Naive thymus-derived CD8-positive, alpha-beta T cell (primary cell): ENCODE measurements around the gene KIF1A. TPM values are rescaled to one million over a fixed set of nuclear protein-coding genes. Genes with fewer than 3 reads are reported as not detected.

Source experiments
- ATAC-seq, 2 donors: fragments of 150-1000 bp; cut with Tn5 transposase in 1 of 2; sonication (Bioruptor Pico), chemical (Tn5 transposase) in 1 of 2; 1 replicate in 1 of 2; 2 replicates in 1 of 2; pipeline ENCODE4 v1.10.0; 2021; ENCODE audit warnings: mild to moderate bottlenecking in 2 of 2, moderate library complexity in 2 of 2
- POLR2A ChIA-PET: fragments of 350-600 bp; sonication (Branson Sonifier 250); formaldehyde crosslinking; loops from one replicate; lab custom pipeline; 2021; ENCODE audit warnings: antibody characterized with exemption; lab: Charles Lee
- DNase-seq, 10 donors: peaks; one replicate each; pipeline versions ENCODE4 v3.0.0 to v3.0.0-alpha.2; 2020 to 2022
- H3K27ac Mint-ChIP-seq, 10 donors: one replicate each; pipeline ENCODE4 v1.8.0; 2020 to 2022; ENCODE audit warnings: mild to moderate bottlenecking in 10 of 10, mixed read lengths in 10 of 10, moderate library complexity in 4 of 10, inconsistent platforms in 1 of 10
- H3K27me3 Mint-ChIP-seq, 5 donors: one replicate each; pipeline ENCODE4 v1.8.0; 2021 to 2022; ENCODE audit warnings: mixed read lengths in 5 of 5
- H3K36me3 Mint-ChIP-seq, 3 donors: one replicate each; pipeline ENCODE4 v1.8.0; 2020 to 2022; ENCODE audit warnings: mixed read lengths in 3 of 3, mild to moderate bottlenecking in 2 of 3, inconsistent platforms in 1 of 3
- H3K4me1 Mint-ChIP-seq, 4 donors: one replicate each; pipeline ENCODE4 v1.8.0; 2021 to 2022; ENCODE audit warnings: mixed read lengths in 4 of 4
- H3K4me3 Mint-ChIP-seq, 10 donors: one replicate each; pipeline ENCODE4 v1.8.0; 2020 to 2022; ENCODE audit warnings: mild to moderate bottlenecking in 10 of 10, mixed read lengths in 10 of 10, moderate library complexity in 6 of 10, inconsistent platforms in 1 of 10
- H3K9me3 Mint-ChIP-seq, 9 donors: one replicate each; pipeline ENCODE4 v1.8.0; 2020 to 2022; ENCODE audit warnings: mixed read lengths in 9 of 9, mild to moderate bottlenecking in 3 of 9, inconsistent platforms in 1 of 9, moderate library complexity in 1 of 9
- polyA plus RNA-seq, 3 donors: library from polyadenylated mRNA; unstranded; fragments of 300-500 nt; fragmentation: Illumina TruSeq; gene quantifications; one replicate each; pipeline ENCODE4 v1.2.3, GENCODE V29; 2021
- total RNA-seq, 8 experiments: library from RNA in 2 of 8; stranded (reverse) in 2 of 8; gene quantifications; one replicate each; pipeline ENCODE4 v1.2.3 and lab custom pipeline; 2021 to 2026

Gene KIF1A
- total and polyA plus RNA-seq, 5 experiments from 2014 or later: 0.10 TPM; not detected in 4

GRCh38 chr2:240774856-240775255, 45.2 kb downstream of the KIF1A start:
- H3K27ac Mint-ChIP-seq: peak overlapping the region in 2 of 10 donors; percentile 34 to 55
- DNase-seq (no peak), ATAC-seq (no peak)
- no peaks in the 10 kb centered on the region for H3K9me3 Mint-ChIP-seq
- POLR2A ChIA-PET: no interaction called here
- no peak overlapping the region for H3K4me3 Mint-ChIP-seq
- H3K27me3 Mint-ChIP-seq: peaks cover 0 to 1% (median 0%) of the 10 kb centered on the region in 5 donors
- H3K4me1 Mint-ChIP-seq: no peaks in the 10 kb centered on the region
- H3K36me3 Mint-ChIP-seq: no peaks in the 10 kb centered on the region

- ATAC-seq (no peak), DNase-seq (no peak)
- no peak overlapping the region for H3K27ac Mint-ChIP-seq
- no peaks in the 10 kb centered on the region for H3K36me3 Mint-ChIP-seq
- H3K4me1 Mint-ChIP-seq: no peaks in the 10 kb centered on the region
- no peaks in the 10 kb centered on the region for H3K27me3 Mint-ChIP-seq
- H3K9me3 Mint-ChIP-seq: no peaks in the 10 kb centered on the region
- H3K4me3 Mint-ChIP-seq: no peak overlapping the region
- POLR2A ChIA-PET: interaction anchor here (1.2 kb wide), 1 partner anchor 200 kb away, joined by 3 read pairs; no protein-coding TSS in a partner anchor
Observed at GRCh38 chr2:240769096-240769495, 50.9 kb downstream of the KIF1A start.

DNA sequence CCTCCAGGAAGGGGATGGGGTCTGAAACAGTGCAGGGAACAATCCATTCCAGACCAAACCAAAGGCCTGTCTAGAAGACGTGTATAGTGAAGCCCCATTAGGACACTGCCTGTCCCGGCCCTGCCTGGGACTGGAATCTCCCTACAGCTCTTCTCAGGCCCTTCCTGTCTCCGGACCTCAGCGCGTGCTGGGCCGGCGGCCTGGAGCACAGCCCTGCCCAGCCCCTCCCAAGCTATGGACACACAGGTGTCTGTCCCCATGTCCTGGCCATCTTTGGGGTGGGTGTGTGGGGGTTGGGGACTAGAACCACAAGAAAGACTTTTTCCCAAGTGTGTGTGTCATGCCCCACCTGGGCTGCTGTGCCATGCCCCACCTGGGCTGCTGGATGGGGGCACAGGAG, 51.8 kb downstream of the KIF1A start:
- Mint-ChIP-seq H3K4me3 (no peak overlapping the region), H3K27ac (no peak overlapping the region), H3K9me3 (no peaks in the 10 kb centered on the region), H3K4me1 (no peaks in the 10 kb centered on the region), H3K27me3 (no peaks in the 10 kb centered on the region), H3K36me3 (no peaks in the 10 kb centered on the region)
- DNase-seq (no peak), ATAC-seq (no peak)
- POLR2A ChIA-PET: interaction anchor here (1.2 kb wide), 1 partner anchor 199 kb away, joined by 3 read pairs; no protein-coding TSS in a partner anchor

- Mint-ChIP-seq H3K27ac (no peak overlapping the region), H3K4me1 (no peaks in the 10 kb centered on the region), H3K9me3 (no peaks in the 10 kb centered on the region), H3K27me3 (no peaks in the 10 kb centered on the region), H3K4me3 (no peak overlapping the region), H3K36me3 (no peaks in the 10 kb centered on the region)
- DNase-seq: no peak
- ATAC-seq: no peak
- POLR2A ChIA-PET: no interaction called here
Observed at GRCh38 chr2:240767341-240767740, 52.7 kb downstream of the KIF1A start.

GRCh38 chr2:240766072-240766471, 53.9 kb downstream of the KIF1A start:
- no peak for ATAC-seq
- DNase-seq: no peak
- POLR2A ChIA-PET: no interaction called here
- H3K4me3 Mint-ChIP-seq: no peak overlapping the region
- H3K9me3 Mint-ChIP-seq: no peaks in the 10 kb centered on the region
- H3K4me1 Mint-ChIP-seq: no peaks in the 10 kb centered on the region
- no peaks in the 10 kb centered on the region for H3K36me3 Mint-ChIP-seq
- no peaks in the 10 kb centered on the region for H3K27me3 Mint-ChIP-seq
- H3K27ac Mint-ChIP-seq: peak overlapping the region in 1 of 10 donors; percentile 47

DNA sequence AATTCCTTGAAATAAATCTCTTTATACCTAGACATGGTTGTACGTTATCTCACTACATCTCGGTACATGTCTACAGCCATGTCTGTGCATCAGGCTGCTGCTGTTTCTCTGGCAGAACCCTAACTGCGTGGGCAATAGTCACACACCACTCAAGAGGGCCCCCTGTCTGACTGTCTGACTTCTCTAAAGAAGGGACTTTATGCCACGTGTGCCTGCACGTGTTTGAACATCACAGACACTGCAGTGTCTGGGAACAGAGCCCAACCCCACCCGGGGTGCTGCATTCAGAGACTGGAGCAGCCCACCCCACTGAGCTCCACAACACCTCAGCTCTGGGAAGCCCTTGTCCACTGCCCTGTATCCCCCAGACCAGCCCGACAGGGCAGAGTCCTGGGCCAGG, 55.0 kb downstream of the KIF1A start:
- Mint-ChIP-seq H3K4me3 (no peak overlapping the region), H3K27me3 (no peaks in the 10 kb centered on the region), H3K36me3 (no peaks in the 10 kb centered on the region), H3K27ac (no peak overlapping the region), H3K4me1 (no peaks in the 10 kb centered on the region), H3K9me3 (no peaks in the 10 kb centered on the region)
- DNase-seq (no peak), ATAC-seq (no peak)
- POLR2A ChIA-PET: interaction anchor here (0.6 kb wide), 1 partner anchor 43 kb away, joined by 3 read pairs; no protein-coding TSS in a partner anchor

- Mint-ChIP-seq H3K9me3 (no peaks in the 10 kb centered on the region), H3K4me3 (no peak overlapping the region), H3K4me1 (no peaks in the 10 kb centered on the region), H3K36me3 (no peaks in the 10 kb centered on the region), H3K27ac (no peak overlapping the region), H3K27me3 (no peaks in the 10 kb centered on the region)
- ATAC-seq (no peak), DNase-seq (no peak)
- POLR2A ChIA-PET: interaction anchor here (0.6 kb wide), 1 partner anchor 42 kb away, joined by 3 read pairs; no protein-coding TSS in a partner anchor
Observed at GRCh38 chr2:240764605-240765004, 55.4 kb downstream of the KIF1A start.

DNA sequence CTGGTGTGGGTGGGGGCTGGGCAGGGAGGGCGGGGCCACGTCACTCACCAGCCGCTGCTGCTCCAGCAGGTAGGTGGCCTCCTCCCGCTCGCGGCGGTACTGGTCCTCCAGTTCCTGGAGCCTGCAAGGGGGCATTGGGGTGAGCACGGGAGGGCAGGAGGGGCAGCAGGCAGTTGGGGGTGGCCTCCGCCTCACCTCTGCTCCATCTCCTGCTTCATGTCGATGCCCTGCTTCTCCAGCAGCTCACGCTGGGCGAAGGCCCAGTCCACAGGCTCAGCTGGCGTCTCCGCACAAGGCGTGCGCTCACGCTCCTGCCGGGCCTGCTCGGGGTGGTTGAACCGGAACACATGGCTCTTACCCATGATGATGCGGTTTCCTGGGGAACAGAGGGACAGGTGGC, 57.0 kb downstream of the KIF1A start:
- Mint-ChIP-seq H3K36me3 (no peaks in the 10 kb centered on the region), H3K27me3 (no peaks in the 10 kb centered on the region), H3K4me1 (peaks cover 0 to 1% (median 0%) of the 10 kb centered on the region in 4 donors), H3K9me3 (no peaks in the 10 kb centered on the region), H3K4me3 (no peak overlapping the region), H3K27ac (no peak overlapping the region)
- DNase-seq (no peak), ATAC-seq (no peak)
- POLR2A ChIA-PET: no interaction called here

DNA sequence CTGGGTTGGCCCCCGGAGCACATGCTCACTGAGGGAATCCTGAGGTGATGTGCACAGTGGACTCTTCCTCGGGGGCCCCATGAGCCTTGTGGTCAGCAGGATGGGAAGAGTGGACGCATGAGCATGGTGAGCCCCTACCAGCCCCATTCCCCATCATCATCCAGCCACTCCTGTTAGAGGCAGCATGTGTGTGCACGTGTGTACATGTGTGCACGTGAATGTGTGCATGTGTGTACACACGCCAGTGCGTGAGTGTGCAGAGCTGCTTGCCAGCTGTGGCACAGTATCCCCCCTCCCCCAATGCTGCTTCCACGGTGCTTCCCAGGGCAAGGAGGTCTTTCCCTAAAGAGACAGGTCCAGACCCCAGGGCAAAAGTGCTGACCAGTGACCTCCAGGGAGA, 57.8 kb downstream of the KIF1A start:
- no peak overlapping the region for H3K4me3 Mint-ChIP-seq
- DNase-seq (no peak), ATAC-seq (no peak)
- H3K4me1 Mint-ChIP-seq: peaks cover 0 to 1% (median 0%) of the 10 kb centered on the region in 4 donors
- H3K27ac Mint-ChIP-seq: no peak overlapping the region
- H3K27me3 Mint-ChIP-seq: no peaks in the 10 kb centered on the region
- POLR2A ChIA-PET: no interaction called here
- H3K9me3 Mint-ChIP-seq: no peaks in the 10 kb centered on the region
- no peaks in the 10 kb centered on the region for H3K36me3 Mint-ChIP-seq

GRCh38 chr2:240760576-240761246, 59.3 kb downstream of the KIF1A start:
- Mint-ChIP-seq H3K4me1 (peaks cover 0 to 1% (median 0%) of the 10 kb centered on the region in 4 donors), H3K27me3 (no peaks in the 10 kb centered on the region), H3K9me3 (no peaks in the 10 kb centered on the region), H3K4me3 (no peak overlapping the region), H3K27ac (no peak overlapping the region), H3K36me3 (no peaks in the 10 kb centered on the region)
- POLR2A ChIA-PET: no interaction called here
- DNase-seq: no peak
- no peak for ATAC-seq

DNA sequence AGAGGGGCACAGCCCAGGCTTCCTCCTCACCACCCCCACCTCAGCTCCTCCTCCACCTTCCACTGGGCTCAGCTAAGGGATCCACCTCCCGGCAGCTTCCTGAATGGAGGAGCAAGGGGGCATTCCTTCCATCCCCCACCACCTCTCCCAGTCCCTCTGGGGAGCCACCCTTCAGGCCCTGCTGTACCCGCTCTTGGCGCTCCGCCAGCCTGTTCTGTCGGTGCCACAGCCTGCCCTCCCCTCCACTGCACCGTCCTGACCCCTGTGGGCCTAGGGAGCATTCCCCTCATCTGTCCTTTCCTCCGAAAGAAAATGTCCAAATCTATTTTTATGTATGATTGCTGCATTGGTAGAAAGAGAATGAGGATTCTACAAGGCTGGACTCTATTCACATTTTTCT, 59.9 kb downstream of the KIF1A start:
- no peak overlapping the region for H3K27ac Mint-ChIP-seq
- POLR2A ChIA-PET: no interaction called here
- no peak for ATAC-seq
- H3K4me1 Mint-ChIP-seq: peaks cover 0 to 1% (median 0%) of the 10 kb centered on the region in 4 donors
- H3K27me3 Mint-ChIP-seq: no peaks in the 10 kb centered on the region
- no peak for DNase-seq
- no peaks in the 10 kb centered on the region for H3K36me3 Mint-ChIP-seq
- H3K9me3 Mint-ChIP-seq: no peaks in the 10 kb centered on the region
- H3K4me3 Mint-ChIP-seq: no peak overlapping the region

- H3K36me3 Mint-ChIP-seq: no peaks in the 10 kb centered on the region
- H3K9me3 Mint-ChIP-seq: no peaks in the 10 kb centered on the region
- peak overlapping the region in 2 of 10 donors; percentile 15 to 46 for H3K27ac Mint-ChIP-seq
- POLR2A ChIA-PET: interaction anchor here (0.8 kb wide), 1 partner anchor 55 kb away, joined by 3 read pairs; no protein-coding TSS in a partner anchor
- no peak overlapping the region for H3K4me3 Mint-ChIP-seq
- peaks cover 0 to 1% (median 0%) of the 10 kb centered on the region in 4 donors for H3K4me1 Mint-ChIP-seq
- no peak for DNase-seq
- H3K27me3 Mint-ChIP-seq: no peaks in the 10 kb centered on the region
- ATAC-seq: no peak
Observed at GRCh38 chr2:240759459-240759858, 60.6 kb downstream of the KIF1A start.

GRCh38 chr2:240757086-240757614, 62.9 kb downstream of the KIF1A start:
- Mint-ChIP-seq H3K27ac (no peak overlapping the region), H3K36me3 (no peaks in the 10 kb centered on the region), H3K27me3 (no peaks in the 10 kb centered on the region), H3K4me3 (no peak overlapping the region), H3K4me1 (peaks cover 0 to 1% (median 0%) of the 10 kb centered on the region in 4 donors), H3K9me3 (no peaks in the 10 kb centered on the region)
- POLR2A ChIA-PET: no interaction called here
- no peak for DNase-seq
- no peak for ATAC-seq
